Tibial artery (tissue), 4 donors: ENCODE measurements around the gene MAD1L1.

Source experiments
- DNase-seq, 2 donors: peaks; one replicate each; pipeline ENCODE4 v3.0.0-alpha.2; 2019
- H3K27ac ChIP-seq, 2 donors: fragments of 200-600 bp; sonication (generic) in 1 of 2; 1 replicate in 1 of 2; 2 replicates in 1 of 2; pipeline ENCODE4 v1.5.1; 2018 to 2019; ENCODE audit warnings: mild to moderate bottlenecking in 1 of 2
- H3K27me3 ChIP-seq, 2 donors: fragments of 200-600 bp; sonication (generic) in 1 of 2; one replicate each; pipeline versions ENCODE4 v1.5.1 to v1.6.0; 2016 to 2019
- H3K36me3 ChIP-seq, 3 donors: fragments of 200-600 bp; sonication (generic) in 2 of 3; one replicate each; pipeline ENCODE4 v1.5.1; 2016 to 2019; ENCODE audit warnings: mild to moderate bottlenecking in 2 of 3
- H3K4me1 ChIP-seq, 4 donors: fragments of 200-600 bp; sonication (generic) in 2 of 4; 1 replicate in 3 of 4; 2 replicates in 1 of 4; pipeline ENCODE4 v1.5.1; 2016 to 2019
- H3K4me3 ChIP-seq, 2 donors: fragments of 200-600 bp; sonication (generic) in 1 of 2; 1 replicate in 1 of 2; 2 replicates in 1 of 2; pipeline ENCODE4 v1.5.1; 2018 to 2019; ENCODE audit warnings: mild to moderate bottlenecking in 2 of 2
- H3K9me3 ChIP-seq, 3 donors: fragments of 200-600 bp; sonication (generic) in 1 of 3; one replicate each; pipeline ENCODE4 v1.5.1; 2016 to 2019
- CTCF ChIP-seq, 2 experiments: fragments of 200-600 bp in 1 of 2; fragments of 450-650 bp in 1 of 2; IDR thresholded peaks; one replicate each; pipeline ENCODE4 v1.5.1; 2017 to 2019; ENCODE audit warnings: antibody characterized with exemption in 2 of 2, mild to moderate bottlenecking in 1 of 2, moderate library complexity in 1 of 2
- intact Hi-C: fragments of 100-400 bp; cut with DNase I; formaldehyde crosslinking; loops from one replicate; pipeline ENCODE4 v1.15.0; 2023; ENCODE audit warnings: low total_unique reads

The MAD1L1 gene

GRCh38 chr7:2099048-2099957 is 133.4 kb downstream of the MAD1L1 start:
- no peak for DNase-seq
- intact Hi-C loops = no loop called here
- H3K4me1 ChIP-seq = peaks cover 0 to 12% (median 10%) of the 10 kb centered on the region in 4 donors
- no peak for TF ChIP-seq CTCF (IDR thresholded peaks at IDR 0.05)
- no peak overlapping the region for H3K27ac ChIP-seq
- no peaks in the 10 kb centered on the region for H3K27me3 ChIP-seq
- no peak overlapping the region for H3K4me3 ChIP-seq
- H3K9me3 ChIP-seq = no peaks in the 10 kb centered on the region
- no peaks in the 10 kb centered on the region for H3K36me3 ChIP-seq

- intact Hi-C loops = no loop called here
Observed at GRCh38 chr7:2098496-2098895, 134.2 kb downstream of the MAD1L1 start.

GRCh38 chr7:2098056-2098455 is 134.7 kb downstream of the MAD1L1 start:
- no peaks in the 10 kb centered on the region for H3K9me3 ChIP-seq
- TF ChIP-seq CTCF (IDR thresholded peaks at IDR 0.05) = no peak
- H3K36me3 ChIP-seq = no peaks in the 10 kb centered on the region
- H3K27ac ChIP-seq = no peak overlapping the region
- H3K27me3 ChIP-seq = no peaks in the 10 kb centered on the region
- DNase-seq = no peak
- intact Hi-C loops = no loop called here
- no peaks in the 10 kb centered on the region for H3K4me1 ChIP-seq
- H3K4me3 ChIP-seq = no peak overlapping the region

More at GRCh38 chr7:2098496-2098895, 134.2 kb downstream of the MAD1L1 start:
- Histone ChIP-seq H3K36me3 (no peaks in the 10 kb centered on the region), H3K4me3 (no peak overlapping the region), H3K4me1 (peaks cover 0 to 4% (median 3%) of the 10 kb centered on the region in 4 donors), H3K27ac (no peak overlapping the region), H3K27me3 (no peaks in the 10 kb centered on the region), H3K9me3 (no peaks in the 10 kb centered on the region)
- no peak for DNase-seq
- TF ChIP-seq CTCF (IDR thresholded peaks at IDR 0.05) = no peak

GRCh38 chr7:2097492-2097891 is 135.3 kb downstream of the MAD1L1 start:
- H3K27me3 ChIP-seq = no peaks in the 10 kb centered on the region
- no peak for TF ChIP-seq CTCF (IDR thresholded peaks at IDR 0.05)
- DNase-seq = no peak
- no peaks in the 10 kb centered on the region for H3K9me3 ChIP-seq
- H3K4me1 ChIP-seq = no peaks in the 10 kb centered on the region
- H3K27ac ChIP-seq = no peak overlapping the region
- intact Hi-C loops = no loop called here
- H3K36me3 ChIP-seq = no peaks in the 10 kb centered on the region
- H3K4me3 ChIP-seq = no peak overlapping the region

- H3K27me3 ChIP-seq = no peaks in the 10 kb centered on the region
- no peak overlapping the region for H3K27ac ChIP-seq
- H3K4me3 ChIP-seq = no peak overlapping the region
- H3K36me3 ChIP-seq = no peaks in the 10 kb centered on the region
- intact Hi-C loops = no loop called here
- no peak for TF ChIP-seq CTCF (IDR thresholded peaks at IDR 0.05)
- no peak for DNase-seq
- no peaks in the 10 kb centered on the region for H3K9me3 ChIP-seq
- H3K4me1 ChIP-seq = no peaks in the 10 kb centered on the region
Observed at GRCh38 chr7:2096692-2097387, 135.9 kb downstream of the MAD1L1 start.
